Stimulated activated CD4-positive, alpha-beta T cell treated with anti-CD3 and anti-CD28 coated beads, Interleukin-12 subunit alpha, Interleukin-12 subunit beta, amount 100 ng/mL, for 4 hours (primary cell): ENCODE measurements around the gene FUT1.
"Not testable (repeated sequence)": the region's sequence is repeated elsewhere in the genome, so short reads cannot be mapped to it uniquely, and the experiment has no call there.

Experiments
- DNase-seq: peaks from one replicate; pipeline ENCODE4 v3.0.0-alpha.2; 2020

The FUT1 gene

DNA sequence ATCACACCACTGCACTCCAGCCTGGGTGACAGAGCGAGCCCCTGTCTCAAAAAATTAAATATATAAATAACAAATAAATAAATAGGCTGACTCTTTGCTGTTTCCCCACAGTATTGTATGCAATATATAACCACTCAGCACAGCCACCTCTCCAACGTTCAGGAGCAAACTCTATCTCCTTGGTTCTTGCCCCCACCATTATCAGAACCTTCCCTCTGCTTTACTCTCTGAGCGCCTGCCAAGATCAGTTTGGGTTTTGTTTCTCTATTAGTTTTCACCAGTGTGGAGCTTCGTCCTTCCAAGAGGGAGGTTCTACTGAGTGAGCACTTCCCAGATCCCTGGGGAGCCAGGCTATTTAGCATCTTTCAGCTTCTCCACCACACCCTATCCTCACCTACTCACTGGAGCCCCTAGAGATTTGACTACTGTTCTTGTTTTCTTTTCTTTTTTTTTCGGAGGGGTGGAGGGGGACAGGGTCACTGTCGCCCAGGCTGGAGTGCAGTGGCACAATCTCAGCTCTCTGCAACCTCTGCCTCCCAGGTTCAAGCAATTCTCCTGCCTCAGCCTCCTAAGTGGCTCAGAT, 15.8 kb upstream of the FUT1 start:
- not testable (repeated sequence) for DNase-seq

DNA sequence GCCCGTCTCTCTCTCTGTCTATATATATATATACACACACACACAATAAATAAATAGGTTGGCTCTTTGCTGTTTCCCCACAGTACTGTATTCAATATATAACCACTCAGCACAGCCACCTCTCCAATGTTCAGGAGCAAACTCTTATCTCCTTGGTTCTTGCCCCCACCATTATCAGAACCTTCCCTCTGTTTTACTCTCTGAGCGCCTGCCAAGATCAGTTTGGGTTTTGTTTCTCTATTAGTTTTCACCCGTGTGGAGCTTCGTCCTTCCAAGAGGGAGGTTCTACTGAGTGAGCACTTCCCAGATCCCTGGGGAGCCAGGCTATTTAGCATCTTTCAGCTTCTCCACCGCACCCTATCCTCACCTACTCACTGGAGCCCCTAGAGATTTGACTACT, 13.4 kb upstream of the FUT1 start:
- DNase-seq: not testable (repeated sequence)

DNA sequence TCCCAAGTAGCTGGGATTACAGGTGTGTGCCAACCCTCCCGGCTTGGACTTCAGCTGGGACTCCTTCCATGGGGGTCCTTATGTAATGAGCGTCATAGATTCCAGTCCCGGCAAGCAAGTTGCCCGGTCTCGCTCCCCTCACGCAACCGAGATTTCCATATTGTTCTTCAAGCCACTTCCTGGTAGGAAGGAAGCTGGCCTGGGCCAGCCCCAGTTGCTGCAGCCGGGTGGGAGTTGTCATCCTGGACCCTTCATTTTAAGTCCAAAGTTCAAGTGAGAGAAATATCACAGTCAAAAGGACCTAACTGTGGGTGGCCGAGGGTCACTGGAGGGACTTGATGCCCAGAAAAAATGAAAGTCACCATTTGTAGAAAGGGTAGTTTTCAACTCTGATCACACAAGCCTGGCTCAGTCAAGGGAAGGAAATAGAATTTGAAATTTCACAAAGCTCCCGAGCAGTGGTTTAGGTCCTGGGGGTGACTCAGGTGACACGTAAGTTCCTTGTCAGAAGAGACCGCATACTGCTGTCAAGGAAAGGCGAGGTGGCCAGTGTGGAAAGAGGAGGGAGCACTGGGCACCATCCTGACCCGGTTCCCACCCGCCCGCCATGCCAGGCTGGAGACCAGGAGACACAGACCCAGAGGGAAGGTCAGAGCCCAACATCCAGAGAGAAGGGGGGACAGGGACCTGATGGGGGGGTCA, 8.2 kb upstream of the FUT1 start:
- no peak for DNase-seq

DNA sequence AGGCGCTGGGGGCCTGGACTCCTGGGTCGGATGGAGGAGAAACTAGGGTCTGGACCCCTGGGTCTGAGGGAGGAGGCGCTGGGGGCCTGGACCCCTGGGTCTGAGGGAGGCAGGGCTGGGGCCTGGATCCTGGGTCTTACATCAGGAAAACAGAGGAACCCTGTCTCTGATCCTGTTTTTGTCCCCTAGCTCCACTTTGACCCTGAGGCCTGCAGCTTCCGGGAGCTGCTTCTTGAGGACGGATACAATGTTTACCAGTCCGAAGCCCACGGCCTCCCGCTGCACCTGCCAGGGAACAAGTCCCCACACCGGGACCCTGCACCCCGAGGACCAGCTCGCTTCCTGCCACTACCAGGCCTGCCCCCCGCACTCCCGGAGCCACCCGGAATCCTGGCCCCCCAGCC, 5.3 kb upstream of the FUT1 start:
- no peak for DNase-seq

DNA sequence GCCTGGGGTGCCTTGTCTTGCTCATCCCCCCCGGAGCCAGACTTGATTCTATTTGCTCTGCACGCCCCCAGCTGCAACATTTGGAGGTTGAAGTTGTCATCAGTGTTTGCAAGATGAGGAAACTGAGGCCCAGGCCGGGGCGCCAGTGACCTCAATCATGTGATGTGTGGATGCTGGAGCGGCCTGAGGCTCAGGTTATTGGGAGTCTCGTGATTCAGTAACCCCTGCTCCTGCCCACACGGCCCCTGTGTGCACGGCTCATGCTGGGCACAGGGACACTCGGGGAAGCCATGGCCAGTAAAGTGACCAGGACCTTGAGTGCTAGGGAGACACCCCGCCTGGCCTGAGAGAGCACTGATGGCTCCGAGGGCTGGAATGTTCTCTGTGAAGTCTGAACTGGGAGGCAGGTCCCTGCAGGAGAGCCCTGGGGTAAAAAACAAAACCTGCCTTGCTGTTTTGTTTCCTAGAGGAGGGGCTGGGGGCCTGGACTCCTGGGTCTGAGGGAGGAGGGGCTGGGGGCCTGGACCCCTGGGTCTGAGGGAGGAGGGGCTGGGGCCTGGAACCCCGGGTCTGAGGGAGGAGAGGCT, 4.7 kb upstream of the FUT1 start:
- no peak for DNase-seq

DNA sequence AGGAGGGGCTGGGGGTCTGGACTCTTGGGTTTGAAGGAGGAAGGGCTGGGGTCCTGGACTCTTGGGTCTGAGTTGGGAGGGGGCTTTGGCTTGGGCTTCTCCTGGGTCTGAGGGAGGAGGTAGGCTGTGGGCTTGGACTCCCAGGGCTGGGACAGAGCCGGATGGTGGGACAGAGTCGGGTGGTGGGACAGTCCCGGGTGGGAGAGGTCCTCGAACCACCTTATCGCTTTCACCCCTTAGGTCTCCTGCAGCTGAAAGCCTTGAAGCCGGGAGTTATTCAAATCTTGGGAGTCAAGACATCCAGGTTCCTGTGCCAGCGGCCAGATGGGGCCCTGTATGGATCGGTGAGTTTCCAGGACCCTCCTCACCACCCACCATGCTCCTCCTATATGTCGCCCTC, 4.2 kb upstream of the FUT1 start:
- no peak for DNase-seq

GRCh38 chr19:48756212-48756611, 3.8 kb upstream of the FUT1 start:
- DNase-seq: no peak

DNA sequence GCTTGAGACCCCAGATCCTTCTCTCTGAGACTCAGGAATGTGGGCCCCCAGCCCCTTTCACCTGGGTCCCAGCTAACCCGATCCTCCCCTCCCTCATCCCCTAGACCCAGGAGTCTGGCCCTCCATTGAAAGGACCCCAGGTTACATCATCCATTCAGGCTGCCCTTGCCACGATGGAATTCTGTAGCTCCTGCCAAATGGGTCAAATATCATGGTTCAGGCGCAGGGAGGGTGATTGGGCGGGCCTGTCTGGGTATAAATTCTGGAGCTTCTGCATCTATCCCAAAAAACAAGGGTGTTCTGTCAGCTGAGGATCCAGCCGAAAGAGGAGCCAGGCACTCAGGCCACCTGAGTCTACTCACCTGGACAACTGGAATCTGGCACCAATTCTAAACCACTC, 3.3 kb upstream of the FUT1 start:
- no peak for DNase-seq

- no peak for DNase-seq
Measured at GRCh38 chr19:48755084-48755641, 2.7 kb upstream of the FUT1 start, which contains the start of gene FGF21. TSS of gene FGF21 (plus strand) at chr19:48755524. CDS start at chr19:48756237, 713 bp downstream.

GRCh38 chr19:48751845-48752495, 471 bp downstream of the FUT1 start:
- no peak for DNase-seq

DNA sequence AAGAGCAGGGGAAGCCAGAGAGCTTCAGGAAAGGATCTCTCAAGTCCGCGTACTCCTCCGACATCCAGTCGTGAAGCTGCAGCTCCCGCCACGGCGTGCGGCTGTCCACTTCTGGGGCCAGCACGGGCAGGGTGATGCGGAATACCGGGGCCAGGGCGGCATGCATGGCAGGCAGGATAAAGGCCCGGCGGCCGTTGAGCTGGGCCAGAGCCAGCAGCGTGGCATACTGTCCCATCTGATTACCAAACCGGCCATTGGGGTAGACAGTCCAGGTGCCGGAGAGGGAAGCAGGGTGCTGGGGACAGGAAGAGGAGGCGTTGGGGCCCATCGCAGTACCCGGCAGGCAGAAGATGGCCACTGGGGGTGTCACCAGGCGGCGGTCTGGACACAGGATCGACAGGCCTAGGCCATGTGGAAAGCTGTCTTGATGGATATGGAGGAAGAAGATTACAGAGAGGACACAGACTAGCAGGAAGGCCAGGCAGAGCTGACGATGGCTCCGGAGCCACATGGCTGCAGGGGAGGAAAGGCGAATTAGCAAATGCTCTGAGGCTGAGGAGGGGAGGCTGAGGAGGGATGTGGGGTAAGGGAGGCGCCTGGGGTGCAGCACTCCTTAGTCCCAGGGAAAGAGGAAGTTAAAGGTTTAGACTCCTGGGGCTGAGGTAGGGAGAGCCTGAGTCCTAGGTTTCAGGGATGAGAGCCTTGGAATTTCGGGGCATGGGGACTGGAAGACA, 1.5 kb downstream of the FUT1 start:
- no peak for DNase-seq

GRCh38 chr19:48750351-48750750, 2.1 kb downstream of the FUT1 start:
- DNase-seq: no peak

DNA sequence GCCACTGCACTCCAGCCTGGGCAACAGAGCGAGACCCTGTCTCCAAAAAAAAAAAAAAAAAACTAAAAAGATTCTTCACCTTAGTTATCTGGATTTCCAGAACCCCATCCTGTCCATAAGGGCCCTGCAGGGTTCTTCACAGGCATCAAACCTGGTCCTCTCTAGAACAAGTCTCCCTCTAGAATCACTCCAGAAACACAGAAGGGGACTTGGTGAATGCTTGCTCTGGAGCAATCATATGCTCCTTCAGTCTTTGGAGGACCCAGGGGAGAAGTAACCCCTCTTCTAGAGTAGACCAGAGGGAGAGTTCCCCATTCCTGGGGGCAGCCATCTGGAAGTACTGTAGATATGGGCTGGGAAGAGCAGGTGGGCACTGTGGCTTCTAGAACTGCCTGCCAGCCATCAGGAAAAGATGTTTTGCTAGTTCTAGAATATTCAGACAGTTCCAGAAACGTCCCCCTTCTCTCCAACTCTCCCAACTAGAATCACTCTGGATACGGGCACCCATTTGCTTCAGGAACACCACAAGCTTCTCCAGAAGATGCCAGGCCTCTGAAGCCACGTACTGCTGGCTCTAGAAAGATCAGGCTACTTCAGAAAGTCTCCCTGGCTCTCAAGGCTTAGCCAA, 2.8 kb downstream of the FUT1 start:
- no peak for DNase-seq

- peak; percentile 37 for DNase-seq
Measured at GRCh38 chr19:48746738-48747575, 5.5 kb downstream of the FUT1 start, which contains the start of gene IZUMO1. TSS of gene IZUMO1 (minus strand) at chr19:48746909. CDS start at chr19:48745859, 1,050 bp downstream.

DNA sequence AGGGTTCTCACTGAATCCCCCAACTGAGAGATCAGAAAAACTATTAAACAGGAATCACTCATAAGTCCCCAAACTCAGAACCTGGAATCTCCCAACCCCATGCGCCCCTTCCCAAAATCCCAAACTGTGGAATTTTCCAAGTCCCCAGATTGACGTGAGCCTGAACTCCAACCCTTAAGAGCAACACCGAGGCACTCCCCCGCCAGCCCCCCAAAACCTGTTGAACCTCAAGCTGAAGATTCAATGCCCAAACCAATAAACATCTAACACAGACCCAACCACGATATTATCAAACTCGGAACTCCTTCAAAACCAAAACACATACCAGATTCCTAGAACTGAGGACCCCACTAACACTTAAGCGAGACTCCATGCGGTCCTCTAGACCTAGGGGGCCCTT, 6.3 kb downstream of the FUT1 start:
- no peak for DNase-seq

DNA sequence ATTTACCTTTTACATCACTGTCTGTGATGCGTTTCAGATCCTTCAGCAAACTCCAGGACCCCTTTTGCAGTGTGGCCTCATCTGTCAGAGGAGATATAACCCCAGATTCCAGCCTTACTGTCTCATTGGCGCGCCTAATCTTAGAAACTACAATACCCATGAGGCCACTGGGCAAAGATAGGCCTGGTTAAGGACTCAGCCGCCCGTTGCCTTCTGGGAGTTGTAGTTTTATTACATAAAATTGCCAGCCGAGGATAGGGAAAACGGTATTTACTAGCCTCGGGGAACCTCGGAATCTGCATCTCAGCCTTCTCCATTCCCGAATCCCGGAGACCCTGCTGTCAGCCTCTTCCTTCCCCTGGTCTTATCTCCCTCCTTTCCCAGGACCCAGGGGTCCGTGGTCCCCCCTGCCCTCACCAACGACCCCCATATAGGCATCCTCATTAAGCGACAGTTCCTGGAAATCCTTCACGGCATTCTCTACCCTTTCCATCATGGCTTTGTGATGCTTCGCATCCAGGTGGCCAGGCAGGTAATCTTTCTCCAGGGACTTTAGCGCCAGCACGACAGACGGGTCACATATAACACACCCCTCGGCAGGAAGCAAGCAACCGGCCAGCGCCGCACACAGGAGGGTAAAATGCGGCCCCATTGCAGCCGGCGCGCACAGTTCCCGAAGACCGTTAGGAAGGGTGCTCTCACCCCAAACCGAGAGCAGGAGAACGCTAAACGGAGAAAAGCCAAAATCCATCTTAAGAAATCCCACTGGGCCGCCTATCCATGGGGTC, 7.0 kb downstream of the FUT1 start:
- DNase-seq: peak; percentile 30

DNA sequence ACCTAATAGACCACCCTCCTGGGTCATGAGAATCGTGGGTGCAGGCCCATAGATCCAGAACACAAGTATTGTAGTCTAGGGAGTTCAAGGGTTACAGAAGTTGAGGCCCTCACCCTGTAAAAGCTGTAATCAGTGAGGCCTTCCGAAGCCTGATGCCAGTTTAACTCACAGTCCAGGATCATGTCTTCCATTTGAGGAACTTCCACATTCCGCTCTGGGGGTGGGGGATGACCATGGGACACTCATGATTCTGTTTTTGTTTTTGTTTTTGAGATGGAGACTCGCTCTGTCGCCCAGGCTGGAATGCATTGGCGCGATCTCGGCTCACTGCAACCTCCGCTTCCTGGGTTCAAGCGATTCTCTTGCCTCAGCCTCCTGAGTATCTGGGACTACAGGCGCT, 10.3 kb downstream of the FUT1 start:
- no peak for DNase-seq

DNA sequence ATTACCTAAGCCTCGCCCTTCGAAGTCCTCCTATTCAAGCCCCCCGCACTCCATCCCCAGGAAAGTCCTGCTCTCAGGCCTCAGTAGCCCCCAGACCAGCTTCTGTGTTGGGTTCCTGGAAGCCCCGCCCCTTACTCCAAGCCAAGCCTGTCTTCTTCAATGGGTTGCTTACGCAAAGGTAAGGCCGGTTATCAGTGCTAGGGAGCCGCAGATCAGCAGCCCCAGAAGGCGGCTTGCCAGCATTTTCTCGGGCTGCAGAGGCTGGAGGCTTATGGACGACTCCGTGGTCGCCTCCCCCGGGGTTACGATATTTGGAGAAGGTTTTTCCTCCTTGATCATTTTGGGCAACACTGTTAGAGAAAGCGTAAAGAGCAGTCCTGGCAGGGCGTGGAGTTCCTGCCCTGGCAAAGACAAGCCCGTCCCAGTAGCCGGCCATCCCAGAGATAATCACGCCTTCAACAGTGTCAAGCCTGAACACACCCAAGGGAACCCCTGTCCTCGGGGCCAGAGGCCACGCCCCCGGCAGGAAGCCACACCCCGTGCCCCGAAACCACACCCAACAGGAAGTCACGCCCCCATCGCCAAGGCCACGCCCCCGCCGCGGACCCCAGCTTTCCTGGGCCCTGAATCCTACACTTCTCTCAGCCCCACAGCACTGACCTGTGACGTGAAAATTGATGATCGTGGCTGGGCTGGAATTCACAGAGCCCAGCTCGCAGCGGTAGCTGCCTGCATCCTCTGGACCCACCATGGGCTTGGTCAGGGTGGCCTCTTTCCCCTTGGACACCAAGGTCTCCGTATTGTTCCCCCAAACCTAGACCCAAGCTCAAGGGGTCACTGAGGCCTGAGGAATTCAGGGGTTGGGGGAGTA, 11.1 kb downstream of the FUT1 start:
- DNase-seq: peak; percentile 28
